ENCODE measurements around the gene REN.

Gene REN

GRCh38 chr1:204139952-204140351 is 26.2 kb downstream of the REN start:
- DNase-seq (ENCODE audit: low spot score): no peak
- no peak for TF ChIP-seq CTCF (IDR thresholded peaks at IDR 0.05; ENCODE audit: extremely low read depth, insufficient read depth, missing control alignments)
- in situ Hi-C loops (cut with MboI; ENCODE audit: low pct_unique_long_range_greater_than_20kb, low sequenced_read_pairs, unreplicated experiment): no loop called here

GRCh38 chr1:204139088-204139487 is 27.0 kb downstream of the REN start:
- in situ Hi-C loops (cut with MboI; ENCODE audit: low pct_unique_long_range_greater_than_20kb, low sequenced_read_pairs, unreplicated experiment): no loop called here
- TF ChIP-seq CTCF (IDR thresholded peaks at IDR 0.05; ENCODE audit: extremely low read depth, insufficient read depth, missing control alignments): no peak
- DNase-seq (ENCODE audit: low spot score): no peak

- no peak for TF ChIP-seq CTCF (IDR thresholded peaks at IDR 0.05; ENCODE audit: extremely low read depth, insufficient read depth, missing control alignments)
- in situ Hi-C loops (cut with MboI; ENCODE audit: low pct_unique_long_range_greater_than_20kb, low sequenced_read_pairs, unreplicated experiment): no loop called here
These were observed 29.3 kb downstream of the REN start for GRCh38 chr1:204136814-204137213.

GRCh38 chr1:204134103-204134502 is 32.0 kb downstream of the REN start:
- DNase-seq (ENCODE audit: low spot score): no peak
- in situ Hi-C loops (cut with MboI; ENCODE audit: low pct_unique_long_range_greater_than_20kb, low sequenced_read_pairs, unreplicated experiment): no loop called here
- TF ChIP-seq CTCF (IDR thresholded peaks at IDR 0.05; ENCODE audit: extremely low read depth, insufficient read depth, missing control alignments): no peak

More at GRCh38 chr1:204136814-204137213, 29.3 kb downstream of the REN start:
- DNase-seq (ENCODE audit: low spot score): no peak

- no peak for TF ChIP-seq CTCF (IDR thresholded peaks at IDR 0.05; ENCODE audit: extremely low read depth, insufficient read depth, missing control alignments)
- no peak for DNase-seq (ENCODE audit: low spot score)
- in situ Hi-C loops (cut with MboI; ENCODE audit: low pct_unique_long_range_greater_than_20kb, low sequenced_read_pairs, unreplicated experiment): no loop called here
These were observed 33.4 kb downstream of the REN start for GRCh38 chr1:204132718-204133117.

- DNase-seq (ENCODE audit: low spot score): no peak
- no peak for TF ChIP-seq CTCF (IDR thresholded peaks at IDR 0.05; ENCODE audit: extremely low read depth, insufficient read depth, missing control alignments)
- in situ Hi-C loops (cut with MboI; ENCODE audit: low pct_unique_long_range_greater_than_20kb, low sequenced_read_pairs, unreplicated experiment): no loop called here
These were observed 34.2 kb downstream of the REN start for GRCh38 chr1:204131978-204132377.
